GM19467 (cell line): ENCODE data around the gene PLAC9.

Source experiments
- ATAC-seq: cut with Tn5 transposase; IDR thresholded peaks from one replicate; pipeline ENCODE4 v1.9.1; 2021; ENCODE audit warnings: mild to moderate bottlenecking, moderate library complexity; ENCODE audit not compliant: unreplicated experiment

The PLAC9 gene

GRCh38 chr10:80159166-80159873 lies 26.8 kb downstream of the PLAC9 start:
- no peak for ATAC-seq

- no peak for ATAC-seq
These were observed 28.1 kb downstream of the PLAC9 start for GRCh38 chr10:80160361-80161320.

- no peak for ATAC-seq
These were observed 29.0 kb downstream of the PLAC9 start for GRCh38 chr10:80161321-80162083.

- ATAC-seq = no peak
These were observed 31.3 kb downstream of the PLAC9 start for GRCh38 chr10:80163741-80164341.

GRCh38 chr10:80164596-80164995 lies 32.1 kb downstream of the PLAC9 start:
- ATAC-seq = no peak

- no peak for ATAC-seq
These were observed 32.6 kb downstream of the PLAC9 start for GRCh38 chr10:80165173-80165572.

- ATAC-seq = no peak
These were observed 34.3 kb downstream of the PLAC9 start for GRCh38 chr10:80166581-80167470.

DNA sequence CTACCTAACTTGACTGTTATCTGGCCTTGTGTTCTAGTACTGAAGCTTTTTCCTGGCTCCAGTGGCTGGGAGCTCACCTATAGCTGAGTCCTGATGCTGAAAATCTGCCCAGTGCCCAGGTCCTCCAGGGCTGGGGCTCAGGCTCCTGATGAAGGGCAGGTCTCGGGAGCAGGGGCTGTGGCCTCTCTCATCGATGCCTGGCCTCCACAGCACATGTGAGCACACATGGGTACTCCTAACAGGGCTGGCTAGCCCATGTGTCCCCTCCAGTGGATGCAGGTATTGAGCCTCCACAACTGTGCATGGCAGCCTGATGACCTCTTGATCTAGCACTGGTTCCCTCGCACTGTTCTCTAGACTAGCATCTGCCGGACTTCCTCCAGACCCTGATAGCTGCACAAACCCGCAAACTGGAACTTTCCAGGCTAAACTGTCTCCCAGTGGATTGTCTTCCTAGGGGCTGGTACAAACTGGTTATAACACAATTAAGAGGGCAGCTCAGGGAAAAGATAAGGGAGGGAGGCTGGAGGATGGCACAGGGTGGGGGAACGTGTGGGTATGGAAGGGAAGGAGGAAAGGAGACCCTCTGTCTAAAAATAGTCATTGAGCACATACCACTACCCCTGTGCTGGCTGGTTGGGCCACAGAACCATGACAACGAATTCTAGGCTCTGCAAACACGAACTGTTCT lies 35.1 kb downstream of the PLAC9 start:
- no peak for ATAC-seq

- no peak for ATAC-seq
These were observed 35.6 kb downstream of the PLAC9 start for GRCh38 chr10:80168162-80168511.

DNA sequence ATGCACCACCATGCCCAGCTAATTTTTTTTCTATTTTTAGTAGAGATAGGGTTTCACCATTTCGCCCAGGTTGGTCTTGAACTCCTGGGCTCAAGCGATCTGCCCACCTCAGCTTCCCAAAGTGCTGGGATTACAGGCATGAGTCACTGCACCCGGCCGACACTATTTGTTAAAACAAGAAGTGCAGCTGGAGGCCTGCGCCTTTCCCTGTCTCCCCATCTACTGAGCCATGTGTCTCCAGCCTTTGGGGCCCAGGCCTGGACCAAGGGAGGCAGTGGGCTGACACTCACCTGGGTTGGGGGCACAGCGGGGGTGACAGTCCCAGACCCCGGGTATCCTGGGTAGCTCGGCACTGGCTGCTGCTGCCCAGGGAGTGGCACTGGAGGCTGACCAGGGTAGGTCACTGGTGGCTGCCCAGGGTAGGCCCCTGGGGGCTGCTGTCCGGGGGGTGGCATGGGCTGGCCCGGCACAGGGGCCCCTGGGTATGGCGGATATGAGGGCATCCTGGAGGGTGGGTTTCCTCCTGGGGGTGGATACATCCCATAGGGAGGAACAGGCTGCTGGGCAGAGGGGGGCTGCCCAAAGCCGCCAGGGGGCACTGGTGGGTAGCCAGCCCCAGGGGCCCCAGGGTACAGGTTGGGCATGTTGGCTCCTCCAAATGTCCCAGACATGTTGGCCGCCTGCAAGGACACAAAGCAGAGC lies 36.3 kb downstream of the PLAC9 start:
- ATAC-seq = no peak

- ATAC-seq = no peak
These were observed 37.5 kb downstream of the PLAC9 start for GRCh38 chr10:80170026-80170425.

DNA sequence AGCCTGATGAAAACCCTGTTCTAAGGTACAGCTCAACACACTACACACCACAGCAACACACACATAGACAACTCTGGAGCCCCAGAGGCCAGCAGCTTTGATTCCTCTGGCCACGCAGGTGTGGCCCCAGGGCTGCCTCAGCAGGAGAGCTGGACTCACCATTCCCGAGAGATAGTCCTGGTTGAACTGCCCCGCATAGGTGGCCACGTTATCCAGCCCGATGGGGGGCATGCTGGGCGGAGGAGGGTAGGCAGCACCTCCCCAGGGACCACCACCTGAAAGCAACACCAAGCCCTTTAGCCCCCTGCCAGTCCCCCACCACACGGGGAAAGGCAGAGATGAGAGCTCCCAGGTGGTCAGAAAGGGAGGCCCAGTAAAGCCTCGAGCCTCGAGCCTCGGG lies 38.1 kb downstream of the PLAC9 start:
- ATAC-seq = no peak

DNA sequence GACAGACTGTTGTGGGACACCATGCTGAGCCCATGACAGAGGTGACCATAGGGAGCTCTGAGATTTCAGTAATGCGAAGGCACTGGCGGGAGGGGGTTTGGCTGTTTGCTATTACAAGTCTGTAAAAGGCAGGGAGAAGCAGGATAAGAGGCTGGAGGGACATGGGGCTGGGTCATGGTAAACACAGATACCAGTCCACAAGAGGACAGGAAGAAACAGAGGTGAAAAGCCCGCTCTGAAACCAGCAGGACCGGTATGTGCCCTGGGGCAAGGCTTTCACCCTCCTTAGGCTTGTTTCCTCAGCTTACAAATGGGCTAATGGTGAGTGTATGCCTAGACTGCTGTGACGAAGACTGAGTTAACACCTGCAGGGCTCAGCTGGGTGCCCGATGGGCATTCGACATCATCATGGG lies 38.7 kb downstream of the PLAC9 start:
- ATAC-seq = no peak

- ATAC-seq = no peak
These were observed 40.4 kb downstream of the PLAC9 start for GRCh38 chr10:80172896-80173295.

DNA sequence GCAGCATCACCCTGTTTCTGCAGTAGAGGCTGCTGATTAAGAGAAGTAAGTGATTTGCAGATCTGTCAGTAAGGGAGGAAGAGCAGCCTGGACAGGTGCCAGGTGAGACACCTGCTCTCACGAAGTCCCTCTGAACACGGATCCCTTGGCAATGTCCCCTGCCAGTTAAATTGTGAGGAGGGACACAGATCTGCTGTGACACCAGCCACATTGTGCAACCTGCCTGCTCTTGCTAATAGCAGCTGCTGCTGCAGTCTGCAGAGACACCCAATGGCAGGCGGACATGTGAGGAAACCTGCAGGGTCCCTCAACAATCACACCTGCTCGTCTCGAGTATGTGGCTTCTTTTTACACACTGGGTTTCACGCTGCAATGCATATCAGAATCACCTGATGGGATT lies 40.9 kb downstream of the PLAC9 start:
- no peak for ATAC-seq

DNA sequence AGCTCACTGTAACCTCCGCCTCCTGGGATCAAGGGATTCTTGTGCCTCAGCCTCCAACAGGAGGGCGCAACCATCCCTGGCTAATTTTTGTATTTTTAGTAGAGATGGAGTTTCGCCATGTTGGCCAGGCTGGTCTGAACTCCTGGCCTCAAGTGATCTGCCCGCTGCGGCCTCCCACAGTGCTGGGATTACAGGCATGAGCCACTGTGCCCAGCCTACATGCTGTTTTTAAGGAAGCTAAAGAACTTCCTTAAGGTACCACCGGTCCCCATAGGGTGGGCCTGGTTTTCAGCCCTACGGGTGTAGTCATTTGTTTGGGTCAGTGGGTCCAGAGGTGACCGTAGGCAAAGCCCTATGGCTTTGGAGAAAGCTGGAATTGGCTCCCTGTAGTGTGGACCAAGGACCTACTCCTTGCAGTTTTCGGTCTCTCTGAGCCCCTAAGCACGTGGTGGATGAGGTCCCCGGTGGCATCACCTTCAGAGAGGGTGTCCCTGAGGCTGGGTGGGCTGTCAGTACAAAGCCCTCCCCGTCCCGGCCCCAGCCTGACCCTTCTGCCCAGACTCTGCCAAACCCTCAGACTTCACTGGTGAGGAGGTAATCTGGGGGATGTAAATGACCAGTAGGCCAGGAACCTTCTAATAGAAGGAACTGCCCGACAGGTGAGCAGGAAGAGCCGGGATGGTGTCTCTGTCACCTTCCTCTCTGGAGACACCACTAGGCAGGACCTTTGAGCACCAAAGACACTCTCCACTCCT lies 42.3 kb downstream of the PLAC9 start:
- ATAC-seq = no peak

GRCh38 chr10:80176526-80176925 lies 44.0 kb downstream of the PLAC9 start:
- no peak for ATAC-seq
